Chondrocyte (in vitro differentiated cells): ENCODE results near the gene CHCHD4. TPM values are rescaled to one million over a fixed set of nuclear protein-coding genes. Genes with fewer than 3 reads are reported as not detected.
A peak's percentile ranks its signal among the peaks of the same experiment; 100 is the strongest.

Experiments
- DNase-seq: peaks from one replicate; pipeline ENCODE4 v3.0.0; 2021; ENCODE audit warnings: mixed read lengths, low spot score
- H3K27ac Mint-ChIP-seq: one replicate; pipeline ENCODE4 v1.8.0; 2021; ENCODE audit warnings: mild to moderate bottlenecking, moderate library complexity, mixed read lengths; ENCODE audit not compliant: unreplicated experiment
- H3K27me3 Mint-ChIP-seq: 2 replicates; pipeline ENCODE4 v1.8.0; 2021; ENCODE audit warnings: low read depth, mixed read lengths
- H3K36me3 Mint-ChIP-seq: 2 replicates; pipeline ENCODE4 v1.8.0; 2021; ENCODE audit warnings: low read depth, mixed read lengths
- H3K4me1 Mint-ChIP-seq: 2 replicates; pipeline ENCODE4 v1.8.0; 2021; ENCODE audit warnings: low read depth, mild to moderate bottlenecking, mixed read lengths
- H3K4me3 Mint-ChIP-seq: one replicate; pipeline ENCODE4 v1.8.0; 2021; ENCODE audit warnings: mild to moderate bottlenecking, moderate library complexity, mixed read lengths; ENCODE audit not compliant: unreplicated experiment
- H3K9me3 Mint-ChIP-seq: 2 replicates; pipeline ENCODE4 v1.8.0; 2021; ENCODE audit warnings: low read depth, mixed read lengths
- CTCF ChIP-seq: fragments of 200-600 bp; sonication (generic); IDR thresholded peaks from 2 replicates; pipeline ENCODE4 v1.5.0; 2021; ENCODE audit warnings: antibody characterized with exemption, mild to moderate bottlenecking, moderate library complexity
- total RNA-seq: library from RNA; stranded (reverse); gene quantifications from 3 replicates; pipeline ENCODE4 v1.2.1, GENCODE V29; 2021

CHCHD4 gene
- total RNA-seq, 1 donor from 2014 or later = 7.2 TPM

- no peak for DNase-seq
Measured at GRCh38 chr3:14166877-14167603, 42.4 kb upstream of the CHCHD4 start.

DNA sequence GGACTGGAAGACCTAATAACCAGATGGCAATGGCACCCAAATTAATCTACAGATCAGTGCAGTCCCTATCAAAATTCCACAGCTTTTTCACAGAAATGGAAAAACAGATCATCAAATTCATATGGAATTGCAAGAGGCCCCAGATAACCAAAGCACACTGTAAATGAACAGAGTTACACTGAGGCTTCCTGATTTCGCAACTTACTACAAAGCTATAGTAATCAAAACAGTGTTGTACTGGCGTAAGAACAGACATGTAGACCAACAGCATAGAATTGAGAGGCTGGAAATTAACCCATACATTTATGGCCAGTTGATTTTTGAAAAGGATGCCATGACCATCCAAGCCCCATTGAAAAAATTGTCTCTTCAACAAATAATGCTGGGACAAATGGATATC is 37.5 kb upstream of the CHCHD4 start:
- H3K4me3 Mint-ChIP-seq = no peak overlapping the region
- DNase-seq = no peak
- TF ChIP-seq CTCF = no peak
- H3K27ac Mint-ChIP-seq = no peak overlapping the region
- H3K27me3 Mint-ChIP-seq = no peaks in the 10 kb centered on the region
- peaks cover 10% of the 10 kb centered on the region for H3K4me1 Mint-ChIP-seq
- peaks cover 21% of the 10 kb centered on the region for H3K9me3 Mint-ChIP-seq
- H3K36me3 Mint-ChIP-seq = peaks cover 75% of the 10 kb centered on the region

More at GRCh38 chr3:14166877-14167603, 42.4 kb upstream of the CHCHD4 start:
- Mint-ChIP-seq H3K27ac (peak overlapping the region; percentile 82), H3K9me3 (peaks cover 9% of the 10 kb centered on the region), H3K27me3 (no peaks in the 10 kb centered on the region), H3K4me1 (peaks cover 31% of the 10 kb centered on the region), H3K36me3 (peaks cover 68% of the 10 kb centered on the region), H3K4me3 (no peak overlapping the region)
- TF ChIP-seq CTCF = no peak

GRCh38 chr3:14161282-14161681 is 36.6 kb upstream of the CHCHD4 start:
- H3K27ac Mint-ChIP-seq = no peak overlapping the region
- H3K36me3 Mint-ChIP-seq = peaks cover 72% of the 10 kb centered on the region
- no peak for TF ChIP-seq CTCF
- H3K4me1 Mint-ChIP-seq = peaks cover 3% of the 10 kb centered on the region
- no peak overlapping the region for H3K4me3 Mint-ChIP-seq
- DNase-seq = no peak
- H3K27me3 Mint-ChIP-seq = no peaks in the 10 kb centered on the region
- H3K9me3 Mint-ChIP-seq = peaks cover 21% of the 10 kb centered on the region

- no peaks in the 10 kb centered on the region for H3K4me1 Mint-ChIP-seq
- peaks cover 68% of the 10 kb centered on the region for H3K36me3 Mint-ChIP-seq
- no peaks in the 10 kb centered on the region for H3K27me3 Mint-ChIP-seq
- peaks cover 21% of the 10 kb centered on the region for H3K9me3 Mint-ChIP-seq
- no peak for TF ChIP-seq CTCF
- H3K27ac Mint-ChIP-seq = no peak overlapping the region
- no peak overlapping the region for H3K4me3 Mint-ChIP-seq
- DNase-seq = no peak
Measured at GRCh38 chr3:14159426-14159825, 34.8 kb upstream of the CHCHD4 start.

- Mint-ChIP-seq H3K4me3 (no peak overlapping the region), H3K27me3 (no peaks in the 10 kb centered on the region), H3K9me3 (peaks cover 20% of the 10 kb centered on the region), H3K27ac (no peak overlapping the region), H3K4me1 (no peaks in the 10 kb centered on the region), H3K36me3 (peaks cover 65% of the 10 kb centered on the region)
- no peak for TF ChIP-seq CTCF
- DNase-seq = peak; percentile 68
Measured at GRCh38 chr3:14158370-14158769, 33.7 kb upstream of the CHCHD4 start.
